NCI-H748 (cell line): ENCODE results near the gene SH2D3C.

ENCODE experiments used
- DNase-seq: peaks from one replicate; lab custom pipeline; 2025; ENCODE audit not compliant: unreplicated experiment; lab: John Stamatoyannopoulos, UW

Gene SH2D3C

DNA sequence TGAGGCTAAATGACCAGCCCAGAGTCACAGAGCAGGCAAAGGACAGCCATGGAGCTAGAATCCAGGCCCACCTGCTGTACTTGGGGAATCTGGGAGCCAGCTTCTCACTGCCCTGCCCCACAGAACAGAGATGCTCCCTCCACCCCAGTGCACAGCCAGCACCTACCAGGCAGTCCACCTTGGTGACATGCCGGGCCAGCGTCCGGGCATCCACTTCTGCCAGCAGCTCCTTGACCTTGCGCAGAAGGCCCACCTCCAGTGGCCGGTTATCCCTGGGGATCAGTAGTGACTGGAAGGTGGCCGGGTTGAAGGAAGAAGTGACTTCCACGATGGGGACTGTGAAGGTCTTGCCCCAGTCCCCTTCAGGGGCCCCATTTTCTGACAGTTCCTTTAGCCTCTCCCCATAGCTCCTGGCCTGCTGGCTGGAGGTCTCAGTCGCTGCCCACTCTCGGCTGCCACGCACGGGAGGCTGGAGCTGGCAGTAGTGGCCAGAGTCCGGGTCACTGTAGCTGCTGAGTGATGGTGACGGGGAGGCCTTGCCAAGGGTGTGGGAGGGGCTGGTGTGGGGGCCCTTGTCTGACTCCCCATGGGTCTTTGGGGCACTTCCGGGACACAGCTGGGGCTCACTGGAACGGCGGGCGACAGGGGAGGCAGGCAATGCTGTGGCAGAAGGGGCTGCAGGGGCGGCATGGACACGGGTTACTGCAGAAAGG, 33.9 kb downstream of the SH2D3C start:
- DNase-seq, result no peak

DNA sequence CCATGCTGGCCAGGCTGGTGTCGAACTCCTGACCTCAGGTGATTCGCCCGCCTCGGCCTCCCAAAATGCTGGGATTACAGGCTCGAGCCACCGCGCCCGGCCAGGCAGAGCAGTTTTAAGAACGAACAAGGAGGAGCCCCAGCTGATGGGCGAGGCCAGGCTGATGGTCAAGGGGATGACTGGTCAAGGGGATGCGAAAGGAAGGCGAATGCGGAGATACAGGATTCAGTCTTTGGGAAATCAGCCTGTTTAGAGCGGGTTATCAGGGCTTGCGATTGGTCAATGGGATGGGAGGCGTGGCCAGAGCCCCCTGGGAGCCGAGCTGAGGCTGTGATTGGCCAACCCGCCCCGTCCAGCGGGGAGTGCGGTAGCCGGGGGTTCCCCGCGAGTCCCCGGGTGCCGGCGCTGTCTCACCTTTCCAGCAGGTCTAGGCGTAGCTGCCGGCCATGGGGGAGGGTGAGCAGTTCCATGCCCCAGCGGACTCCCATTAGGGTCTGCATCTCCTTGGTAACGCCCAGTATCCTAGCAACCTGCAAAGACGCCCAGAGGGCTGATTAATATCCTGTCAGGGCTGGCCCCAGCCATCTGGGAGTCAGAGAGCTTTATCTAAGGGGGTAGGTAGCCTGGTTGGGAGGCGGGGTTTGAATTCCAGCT, 35.9 kb downstream of the SH2D3C start:
- peak; percentile 96 for DNase-seq

DNA sequence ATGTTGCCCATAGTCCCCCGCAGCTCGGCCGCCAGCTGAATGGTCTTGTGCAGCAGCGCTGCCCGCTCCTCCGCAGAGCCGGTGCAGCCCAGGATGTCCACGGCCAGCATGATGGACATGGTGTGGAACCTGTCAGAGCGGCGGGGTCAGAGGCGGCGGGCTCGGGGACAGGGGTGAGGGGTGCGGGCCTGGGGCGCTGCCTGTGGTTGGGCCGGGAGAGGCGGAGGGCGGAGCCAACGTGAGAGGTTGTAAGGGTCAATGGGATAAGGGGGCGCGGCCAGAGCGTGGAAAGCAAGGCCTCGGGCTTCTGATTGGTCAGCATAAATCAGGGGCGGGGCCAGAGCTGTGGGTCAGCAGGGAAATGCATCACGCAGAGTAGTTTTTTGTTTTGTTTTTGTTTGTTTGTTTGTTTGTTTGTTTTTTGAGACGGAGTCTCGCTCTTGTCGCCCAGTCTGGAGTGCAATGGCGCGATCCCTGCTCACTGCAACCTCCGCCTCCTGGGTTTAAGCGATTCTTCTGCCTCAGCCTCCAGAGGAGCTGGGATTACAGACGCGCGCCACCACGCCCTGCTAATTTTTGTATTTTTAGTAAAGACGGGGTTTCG, 36.5 kb downstream of the SH2D3C start:
- DNase-seq, result no peak

DNA sequence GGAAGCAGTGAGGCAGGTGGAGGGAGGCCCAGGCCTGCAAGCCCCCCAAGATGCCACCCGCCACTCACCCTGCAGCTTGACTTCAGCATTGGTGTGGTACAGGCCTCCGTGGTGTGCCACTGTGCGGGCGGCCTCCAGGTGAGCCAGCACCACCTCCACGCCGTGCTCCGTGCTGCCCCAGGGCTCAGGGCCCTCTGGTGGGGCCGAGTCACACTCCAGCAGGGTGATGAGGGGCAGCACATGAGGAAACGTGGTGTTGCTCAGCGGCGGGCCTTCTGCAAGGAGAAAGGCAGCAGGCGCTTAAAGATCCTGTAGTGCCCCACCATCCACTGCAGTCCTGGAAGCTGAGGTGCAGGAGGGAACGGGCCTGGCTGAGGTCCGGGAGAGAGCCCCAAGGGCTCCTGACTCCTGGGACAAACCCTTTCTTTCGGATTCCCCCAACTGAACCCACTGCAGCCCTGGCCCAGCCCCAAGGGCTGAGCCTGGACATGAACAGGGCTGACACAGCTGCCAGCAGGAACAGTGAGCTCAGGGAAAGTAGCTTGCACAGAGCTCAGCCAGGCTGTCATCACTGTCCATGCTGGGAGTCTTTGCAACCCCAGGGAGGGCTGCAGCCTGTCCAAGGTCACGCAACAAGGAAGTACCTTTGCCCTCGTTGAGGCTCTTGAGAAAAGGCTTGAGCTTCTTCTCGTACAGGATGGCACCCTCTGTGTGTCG, 38.7 kb downstream of the SH2D3C start:
- no peak for DNase-seq

DNA sequence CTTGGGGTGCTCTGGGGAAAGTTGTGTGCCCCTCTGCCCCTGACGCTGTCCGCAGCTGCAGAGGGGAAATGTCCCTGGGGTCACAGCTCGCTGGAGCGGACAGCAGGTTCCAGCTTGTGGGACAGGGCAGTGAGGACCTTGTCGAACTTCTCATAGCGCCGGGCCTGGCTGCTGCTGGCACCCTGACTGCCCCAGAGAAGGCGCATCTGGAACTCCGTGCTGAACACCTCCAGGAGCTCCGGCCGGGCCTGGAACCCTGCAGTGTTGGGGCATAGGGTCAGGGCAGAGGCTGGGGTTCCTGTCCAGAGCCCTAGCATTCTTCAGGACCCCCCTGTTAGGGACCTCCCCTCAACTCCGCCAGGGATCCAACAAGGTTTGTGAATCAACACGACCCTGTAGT, 39.8 kb downstream of the SH2D3C start:
- no peak for DNase-seq

DNA sequence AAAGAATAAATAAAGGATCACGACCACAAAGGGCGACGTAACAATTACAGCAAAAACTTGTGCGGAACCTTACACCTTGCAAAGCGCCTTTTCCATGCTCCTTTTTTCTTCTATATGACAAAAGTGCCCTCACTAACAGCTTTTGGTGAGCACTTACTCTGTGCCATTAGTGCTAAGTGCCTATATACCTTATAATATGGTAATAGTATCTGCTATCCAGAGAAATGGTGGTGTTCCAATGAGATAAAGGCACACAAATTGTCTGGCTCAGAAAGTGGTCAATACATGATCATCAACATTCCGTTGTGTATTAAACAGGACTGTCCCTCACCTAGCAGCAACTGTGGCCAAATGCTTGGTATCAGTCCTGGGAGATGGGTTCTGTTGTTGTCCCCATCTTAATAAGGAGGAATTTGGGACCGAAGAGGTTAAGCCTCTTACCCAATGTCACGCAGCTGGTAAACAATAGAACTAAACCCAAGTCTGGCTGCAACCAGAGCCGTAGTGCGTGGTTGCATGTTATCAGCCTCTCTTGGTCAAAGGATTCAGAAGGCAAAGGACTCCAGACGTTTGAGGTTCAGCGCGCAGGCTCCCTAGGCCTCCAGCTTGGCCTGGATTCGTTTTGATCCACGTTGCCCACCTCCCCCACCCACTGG, 42.8 kb downstream of the SH2D3C start:
- DNase-seq, result no peak

DNA sequence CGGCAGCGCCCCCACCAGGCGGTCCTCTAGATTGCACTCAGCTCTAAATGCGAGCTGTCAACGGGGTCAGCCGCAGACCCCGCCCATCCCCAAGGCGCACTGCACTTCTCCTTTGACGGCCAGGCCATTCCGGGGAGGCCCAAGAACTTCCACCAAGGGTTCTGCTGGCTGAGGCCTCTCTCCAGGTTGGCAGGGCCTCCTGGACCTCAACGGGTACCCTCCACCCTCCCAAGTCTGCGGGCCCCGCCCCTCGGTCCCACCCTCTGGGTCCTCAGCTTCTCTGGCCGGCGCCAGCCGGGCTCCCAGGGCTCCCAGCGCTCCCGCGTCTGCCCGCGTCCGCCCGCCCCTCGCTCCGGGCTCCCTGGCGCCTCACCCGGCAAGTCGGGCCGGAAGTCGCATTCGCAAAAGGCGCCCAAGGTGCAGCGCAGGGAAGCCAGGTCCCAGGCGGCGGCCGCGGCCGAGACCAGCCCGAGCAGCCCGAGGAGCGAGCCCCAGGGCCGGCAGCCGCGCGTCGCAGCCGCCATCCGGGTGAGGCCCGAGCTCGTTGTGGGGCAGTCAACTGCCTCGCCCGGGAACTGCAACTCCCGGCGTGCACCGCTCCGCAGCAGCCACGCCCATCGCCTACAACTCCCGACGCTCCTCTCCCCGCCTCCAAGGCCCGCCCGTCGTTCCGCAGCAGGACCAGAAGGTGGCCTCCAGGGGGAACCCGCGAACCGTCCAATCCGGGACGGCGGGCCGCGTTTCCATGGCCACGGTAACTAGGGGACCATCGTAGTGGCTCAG, 43.5 kb downstream of the SH2D3C start, which contains the start of gene TOR2A:
Gene TOR2A (minus strand): TSS at position 548 of the 783 bp plus-strand sequence. CDS start 24 bp downstream, at position 524.
- DNase-seq, result peak; percentile 98

DNA sequence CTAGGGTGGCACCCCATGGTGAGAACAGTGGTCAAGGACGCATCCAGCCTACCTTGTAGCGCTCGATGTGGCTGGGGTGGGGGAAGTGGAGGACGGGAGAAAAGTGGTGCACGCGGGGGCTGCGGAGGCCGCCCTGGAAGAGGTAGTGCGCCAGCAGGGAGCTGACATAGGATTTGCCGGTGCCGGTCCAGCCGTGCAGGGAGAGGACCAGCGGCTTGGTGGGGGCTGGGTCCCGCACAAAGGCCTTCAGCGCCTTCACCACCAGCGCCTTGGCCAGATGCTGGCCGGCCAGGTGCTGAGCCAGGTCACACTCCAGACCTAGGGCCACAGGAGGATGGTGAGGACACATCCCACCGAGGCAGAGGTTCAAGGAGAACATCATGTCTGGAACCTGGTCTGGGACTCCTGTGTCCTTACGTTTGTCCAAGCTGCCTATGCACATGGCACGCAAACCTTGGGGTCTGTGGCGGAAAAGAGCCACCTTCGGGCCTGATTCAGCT, 44.2 kb downstream of the SH2D3C start:
- no peak for DNase-seq

DNA sequence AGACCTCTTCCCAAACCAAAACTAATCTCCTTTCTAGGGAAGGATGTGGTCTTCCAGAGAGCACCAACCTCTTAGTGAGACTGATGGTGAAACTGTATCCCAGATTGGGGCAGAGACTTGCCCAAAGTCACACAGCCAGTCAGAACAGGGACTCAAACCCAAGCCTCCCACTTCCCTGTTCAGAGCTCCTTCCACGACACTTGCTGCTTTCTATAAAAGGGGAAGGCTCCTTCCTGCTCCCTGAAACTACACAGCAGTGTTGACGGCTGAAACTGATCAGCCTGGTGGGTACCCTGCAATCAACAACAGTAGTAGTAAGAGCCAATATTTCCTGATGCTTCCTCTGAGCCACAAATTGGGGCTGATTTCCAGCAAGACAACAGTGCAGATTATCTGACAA, 44.9 kb downstream of the SH2D3C start:
- DNase-seq, result no peak

DNA sequence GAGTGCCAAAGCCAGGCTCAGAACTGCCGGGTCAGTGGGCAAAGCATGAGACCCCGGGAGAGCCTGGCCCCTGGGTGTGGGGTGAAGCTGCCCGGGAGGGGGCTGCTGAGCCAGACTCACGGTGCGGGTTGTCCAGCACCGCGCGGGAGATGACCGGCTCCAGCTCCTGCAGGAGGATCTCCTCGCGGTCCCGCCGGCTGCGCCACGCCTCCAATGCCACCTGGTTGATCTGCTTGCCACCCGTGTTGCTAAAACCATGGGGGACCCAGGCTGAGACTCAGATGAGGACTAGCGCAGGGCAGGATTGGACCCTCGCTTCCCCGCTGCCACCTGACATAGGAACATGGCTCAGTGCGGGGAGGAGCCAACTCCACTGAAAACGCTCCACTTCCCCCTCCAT, 46.0 kb downstream of the SH2D3C start:
- no peak for DNase-seq

DNA sequence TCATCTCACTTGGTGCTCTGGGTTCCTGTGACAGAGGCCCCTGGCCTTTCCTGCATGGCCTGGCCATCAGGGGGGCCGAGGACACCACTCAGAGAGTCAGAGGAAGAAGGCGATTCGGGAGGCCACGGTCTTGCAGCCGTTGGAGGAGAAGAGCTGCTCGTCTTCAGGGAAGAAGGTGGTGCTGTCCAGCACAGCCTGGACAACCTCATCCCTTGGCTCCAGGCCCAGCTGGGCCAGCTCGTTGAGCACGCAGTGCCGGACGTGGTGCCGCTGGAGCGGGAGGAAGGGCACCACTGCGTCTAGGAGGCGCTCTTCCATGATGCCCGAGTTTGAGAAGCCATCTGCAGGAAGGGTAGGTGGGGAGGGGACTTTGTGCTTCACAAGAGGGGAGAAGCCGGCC, 46.5 kb downstream of the SH2D3C start:
- no peak for DNase-seq

DNA sequence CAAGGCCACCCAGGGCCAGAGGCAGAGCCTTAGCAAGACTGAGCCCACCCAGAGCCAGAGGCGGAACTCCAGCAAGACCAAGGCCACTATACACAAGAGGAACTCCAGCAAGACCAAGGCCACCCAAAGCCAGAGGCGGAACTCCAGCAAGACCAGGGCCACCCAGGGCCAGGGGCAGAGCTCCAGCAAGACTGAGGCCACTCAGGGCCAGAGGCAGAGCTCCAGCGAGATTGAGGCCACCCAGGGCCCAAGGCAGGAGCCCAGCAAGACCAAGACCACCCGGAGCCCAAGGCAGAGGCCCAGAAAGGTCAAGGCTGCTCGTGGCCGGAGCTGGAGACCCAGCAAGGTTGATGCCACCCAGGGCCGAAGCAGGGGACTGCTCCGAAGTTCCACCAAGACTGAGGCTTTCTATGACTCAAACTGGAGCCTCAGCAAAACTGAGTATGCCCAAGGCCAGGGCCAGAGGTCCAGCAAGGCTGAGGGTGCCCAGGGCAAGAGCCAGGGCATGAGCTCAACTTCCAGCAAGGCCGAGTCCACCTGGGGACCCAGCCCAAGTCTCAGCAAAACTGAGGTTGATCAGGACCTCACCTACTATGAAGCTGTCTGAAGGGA, 47.6 kb downstream of the SH2D3C start:
- DNase-seq, result no peak

DNA sequence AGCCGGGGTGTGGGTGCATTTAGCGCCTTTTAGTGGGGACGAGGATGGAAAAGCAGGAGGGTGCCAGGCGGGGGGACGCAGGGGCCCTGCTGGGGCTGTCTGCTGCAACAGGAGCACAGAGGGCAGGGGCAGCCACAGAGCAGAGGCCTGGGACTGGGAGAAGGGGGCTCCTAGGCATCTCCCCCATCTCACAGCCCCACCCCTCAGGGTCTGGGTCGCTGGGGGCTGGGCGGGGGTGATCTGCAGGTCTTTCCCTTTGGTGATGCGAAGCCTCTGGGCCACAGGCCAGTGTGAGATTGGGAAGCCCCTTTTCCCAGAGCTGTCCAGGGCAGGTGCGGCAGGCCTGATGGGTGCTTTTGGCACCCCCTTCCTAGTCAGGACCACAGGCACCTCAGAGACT, 48.2 kb downstream of the SH2D3C start:
- no peak for DNase-seq

DNA sequence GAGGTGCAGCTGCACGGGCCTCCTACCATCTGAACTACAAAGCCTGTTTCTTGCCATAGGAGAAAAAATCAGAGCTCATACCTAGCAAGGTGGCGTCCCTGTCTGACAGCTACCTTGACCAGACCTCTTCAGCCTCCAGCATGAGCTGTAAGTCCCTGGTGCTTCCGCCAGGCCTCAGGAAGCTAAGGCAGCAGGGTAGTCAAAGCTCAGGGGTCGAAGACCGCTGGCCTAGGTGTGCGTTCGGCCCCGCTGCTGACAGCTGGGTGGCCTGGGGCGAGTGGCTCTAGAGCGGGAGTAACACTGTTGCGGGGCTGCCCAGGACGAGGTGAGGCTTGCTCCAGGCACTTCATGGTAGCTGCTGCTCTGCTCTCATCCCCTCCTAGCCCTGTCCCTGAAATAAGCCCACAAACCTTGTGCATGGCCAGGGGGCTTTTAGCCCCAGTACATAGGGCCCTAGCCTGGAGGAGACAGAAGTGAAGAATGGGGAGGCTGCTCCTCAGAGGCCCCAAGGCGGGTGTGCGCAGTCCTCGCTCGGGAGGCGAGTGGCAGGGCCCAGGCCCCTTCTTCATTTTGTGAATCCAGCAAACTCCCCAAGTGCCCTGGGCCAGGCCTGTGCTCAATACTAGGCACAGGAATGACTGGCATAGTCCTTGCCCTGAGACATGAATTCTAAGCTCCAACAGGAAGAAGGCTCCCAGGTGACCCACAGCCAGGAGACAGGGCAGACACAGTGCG, 48.8 kb downstream of the SH2D3C start:
- DNase-seq, result no peak

DNA sequence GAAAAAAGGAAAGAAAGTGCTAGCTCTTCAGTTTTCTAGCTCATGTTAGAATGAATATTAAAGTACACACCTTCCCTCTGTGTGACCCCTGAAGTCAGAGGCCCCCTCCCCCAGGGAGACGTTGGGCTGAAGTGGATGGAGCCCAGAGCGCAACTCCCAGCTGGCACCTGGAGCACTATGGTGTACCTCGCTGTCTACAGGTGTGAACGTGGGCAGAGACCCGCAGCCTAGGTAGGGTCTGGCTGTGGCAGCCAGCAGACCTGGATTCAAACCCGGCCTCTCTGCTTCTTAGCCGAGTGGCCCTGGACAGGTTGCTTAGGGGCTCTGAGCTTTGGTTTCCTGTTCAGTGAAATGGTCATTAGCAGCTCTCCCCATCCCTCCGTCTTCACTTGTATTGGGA, 49.7 kb downstream of the SH2D3C start:
- DNase-seq, result no peak

DNA sequence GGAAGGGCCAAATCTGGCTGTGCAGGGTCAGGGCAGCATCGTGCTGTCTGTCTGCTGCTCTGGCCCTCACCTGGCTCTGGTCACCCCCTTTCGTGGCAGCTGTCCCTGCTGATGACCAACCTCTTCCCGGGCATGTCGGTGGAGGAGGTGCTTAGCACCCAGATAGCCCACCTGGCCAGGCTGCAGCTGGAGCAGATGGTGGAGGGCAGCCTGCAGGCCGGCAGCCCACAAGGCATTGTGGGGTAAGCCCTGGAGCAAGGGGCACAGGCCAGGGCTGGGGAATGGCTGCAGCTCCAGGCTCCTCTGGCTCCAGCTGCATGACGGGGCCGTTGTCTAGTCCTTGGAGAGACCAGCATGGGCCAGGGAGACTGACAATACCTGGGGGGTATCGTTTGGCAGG, 51.6 kb downstream of the SH2D3C start:
- DNase-seq, result no peak

DNA sequence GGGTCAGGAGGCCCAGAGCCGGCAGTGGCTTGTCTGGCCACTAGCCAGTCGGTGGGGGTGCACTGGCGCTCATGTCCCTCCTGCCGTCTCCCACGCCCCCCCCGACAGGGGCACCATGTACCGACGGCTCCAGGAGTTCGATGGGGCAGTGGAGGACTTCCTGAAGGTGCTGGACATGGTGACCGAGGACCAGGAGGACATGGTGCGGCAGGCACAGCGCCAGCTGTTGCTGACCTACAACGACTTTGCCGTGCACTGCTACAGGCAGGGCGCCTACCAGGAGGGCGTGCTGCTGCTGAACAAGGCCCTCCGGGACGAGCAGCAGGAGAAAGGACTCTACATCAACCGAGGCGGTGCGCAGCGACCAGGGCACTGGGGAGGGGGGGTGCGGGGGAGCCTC, 54.5 kb downstream of the SH2D3C start:
- no peak for DNase-seq

DNA sequence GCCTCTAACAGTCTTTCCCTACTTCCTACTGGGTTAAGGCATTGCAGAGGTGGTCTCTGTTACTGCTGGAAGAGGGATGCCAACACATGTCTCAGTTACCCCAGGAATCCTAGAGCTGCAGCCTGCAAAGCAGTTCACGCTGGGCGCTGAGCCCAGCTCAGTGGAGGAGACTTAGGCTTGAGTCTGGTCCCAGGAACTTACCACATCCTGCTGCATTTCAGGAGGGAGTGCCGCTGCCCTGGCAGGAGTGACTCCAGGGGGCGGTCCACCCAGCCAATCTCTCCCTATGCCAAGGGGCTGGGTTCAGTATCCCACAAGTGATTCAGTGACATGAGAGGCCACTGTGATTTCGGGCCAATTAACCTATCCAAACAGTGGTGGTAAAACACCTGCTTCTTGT, 55.0 kb downstream of the SH2D3C start:
- no peak for DNase-seq

DNA sequence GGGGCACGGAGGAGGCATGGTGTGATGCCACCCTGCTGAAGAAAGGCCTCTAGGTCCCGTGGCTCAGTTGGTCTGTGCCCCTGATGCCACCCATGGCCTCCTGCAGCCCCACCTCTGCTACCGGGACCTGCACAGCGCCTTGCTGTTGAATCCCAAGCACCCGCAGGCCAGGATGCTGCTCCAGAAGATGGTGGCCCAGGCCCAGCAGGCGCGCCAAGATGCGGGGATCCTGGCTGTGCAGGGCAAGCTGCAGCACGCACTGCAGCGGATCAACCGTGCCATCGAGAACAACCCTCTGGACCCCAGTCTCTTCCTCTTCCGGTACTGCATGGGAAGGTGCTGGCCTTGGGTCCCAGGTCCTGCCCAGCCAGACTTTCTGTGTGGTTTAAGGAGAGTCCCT, 55.5 kb downstream of the SH2D3C start:
- no peak for DNase-seq
